Thymus (tissue), 11 donors: Measurements from ENCODE around the gene OR51V1. TPM values are rescaled to one million over a fixed set of nuclear protein-coding genes. Genes with fewer than 3 reads are reported as not detected.

Experiments
- DNase-seq, 9 donors: peaks; one replicate each; pipeline ENCODE4 v3.0.0-alpha.2; 2013; ENCODE audit warnings: low spot score in 9 of 9, low read depth in 6 of 9, missing footprints in 1 of 9
- H3K27ac ChIP-seq, 2 donors: one replicate each; pipeline ENCODE4 v1.5.1; 2013; ENCODE audit warnings: control low read depth in 1 of 2, low read depth in 1 of 2, low read length in 1 of 2, mild to moderate bottlenecking in 1 of 2, moderate library complexity in 1 of 2
- H3K27me3 ChIP-seq, 2 donors: one replicate each; pipeline ENCODE4 v1.5.1; 2013; ENCODE audit warnings: low read length in 1 of 2; ENCODE audit not compliant: control insufficient read depth in 2 of 2, insufficient read depth in 1 of 2
- H3K36me3 ChIP-seq, 2 donors: one replicate each; pipeline ENCODE4 v1.5.1; 2013; ENCODE audit warnings: low read length in 1 of 2, mild to moderate bottlenecking in 1 of 2, moderate library complexity in 1 of 2; ENCODE audit not compliant: control insufficient read depth in 2 of 2, insufficient read depth in 2 of 2
- H3K4me1 ChIP-seq, 2 donors: one replicate each; pipeline ENCODE4 v1.5.1; 2013; ENCODE audit warnings: low read length in 2 of 2; ENCODE audit not compliant: control insufficient read depth in 2 of 2, insufficient read depth in 2 of 2
- H3K4me3 ChIP-seq, 2 donors: one replicate each; pipeline ENCODE4 v1.5.1; 2013; ENCODE audit warnings: low read length in 2 of 2, control low read depth in 1 of 2, mild to moderate bottlenecking in 1 of 2
- H3K9me3 ChIP-seq, 2 donors: one replicate each; pipeline ENCODE4 v1.5.1; 2013; ENCODE audit warnings: low read length in 1 of 2, mild to moderate bottlenecking in 1 of 2; ENCODE audit not compliant: control insufficient read depth in 2 of 2, insufficient read depth in 1 of 2
- WGBS: extraction: QIAGEN DNeasy Blood & Tissue Kit; methylation state at CpG from one replicate; pipeline ENCODE4 v1.1.7; 2013; 5-methylcytosine and 5-hydroxymethylcytosine counted together
- polyA plus RNA-seq: library from polyadenylated mRNA; stranded (reverse); fragments of 200-250 nt; gene quantifications from one replicate; pipeline ENCODE4 v1.2.3, GENCODE V29; 2013
- total RNA-seq: library from RNA; stranded (reverse); fragments of 120-200 nt; gene quantifications from one replicate; pipeline ENCODE4 v1.2.4, GENCODE V29; 2013
- donor health status: healthy.

OR51V1 gene
- total and polyA plus RNA-seq, 2 donors: not detected

DNA sequence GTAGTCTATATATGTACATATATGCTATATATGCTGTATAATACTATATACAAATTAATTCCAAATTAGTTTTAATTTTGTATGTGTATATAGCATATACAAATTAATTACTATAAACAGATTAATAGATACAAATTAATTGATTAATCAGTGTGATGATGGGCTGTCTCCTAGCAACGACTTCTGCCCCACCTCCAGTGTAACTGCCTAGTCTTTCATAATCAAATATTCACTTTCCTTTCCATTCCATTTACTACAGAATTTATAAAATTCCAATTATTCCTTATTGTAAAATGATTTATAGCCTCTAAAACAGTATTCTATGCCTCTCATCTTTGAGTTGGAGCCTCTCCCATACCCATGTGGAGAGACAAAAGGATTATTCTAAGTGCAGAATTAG, 32.8 kb upstream of the OR51V1 start:
- DNase-seq: no peak
- no peak overlapping the region for H3K27ac ChIP-seq
- WGBS: 96% methylated on average over 1 of the region's 1 CpG
- no peak overlapping the region for H3K4me3 ChIP-seq
- H3K4me1 ChIP-seq: peaks cover 0 to 7% of the 10 kb centered on the region in 2 donors
- no peaks in the 10 kb centered on the region for H3K9me3 ChIP-seq
- no peaks in the 10 kb centered on the region for H3K36me3 ChIP-seq
- no peaks in the 10 kb centered on the region for H3K27me3 ChIP-seq

DNA sequence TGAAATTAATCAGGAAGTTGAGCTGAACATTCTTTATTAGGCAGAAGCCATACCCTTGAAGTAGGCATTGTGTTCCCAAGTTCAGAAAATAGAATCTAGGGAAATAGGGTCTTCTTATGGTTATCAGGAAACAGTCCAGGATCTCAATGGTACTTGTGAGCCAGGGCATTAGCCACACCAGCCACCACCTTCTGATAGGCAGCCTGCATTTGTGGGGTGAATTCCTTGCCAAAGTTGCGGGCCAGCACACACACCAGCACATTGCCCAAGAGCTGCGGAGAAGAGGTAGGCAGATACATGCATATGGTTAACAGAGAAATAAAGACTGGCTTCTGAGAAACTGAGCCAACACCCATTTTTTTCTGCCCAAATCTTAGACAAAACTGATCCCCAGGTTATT, 32.3 kb upstream of the OR51V1 start:
- no peaks in the 10 kb centered on the region for H3K27me3 ChIP-seq
- H3K36me3 ChIP-seq: no peaks in the 10 kb centered on the region
- peaks cover 0 to 7% of the 10 kb centered on the region in 2 donors for H3K4me1 ChIP-seq
- DNase-seq: no peak
- no peak overlapping the region for H3K27ac ChIP-seq
- WGBS: 100% methylated on average over 2 of the region's 2 CpGs
- no peak overlapping the region for H3K4me3 ChIP-seq
- H3K9me3 ChIP-seq: no peaks in the 10 kb centered on the region

DNA sequence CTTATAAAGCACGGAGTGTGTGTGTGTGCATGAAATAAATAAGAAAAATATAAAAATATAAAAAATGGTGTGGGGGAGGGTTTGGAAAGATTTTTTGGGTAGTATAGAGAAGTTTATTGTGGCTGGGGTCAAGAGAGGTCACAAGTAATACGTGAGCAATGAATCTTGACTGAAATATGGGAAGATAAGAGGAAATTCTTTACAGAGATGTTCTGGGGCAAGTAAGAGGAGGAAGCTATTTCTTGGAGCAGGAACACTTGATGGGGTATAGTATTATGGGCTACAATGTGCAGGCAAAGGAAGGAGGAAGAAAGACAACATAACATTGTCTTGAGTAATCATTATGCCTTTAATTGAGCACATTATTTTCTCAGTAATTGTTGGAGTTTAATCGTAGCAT, 31.7 kb upstream of the OR51V1 start:
- Histone ChIP-seq H3K27me3 (no peaks in the 10 kb centered on the region), H3K4me1 (peaks cover 0 to 7% of the 10 kb centered on the region in 2 donors), H3K36me3 (no peaks in the 10 kb centered on the region), H3K9me3 (no peaks in the 10 kb centered on the region), H3K27ac (no peak overlapping the region), H3K4me3 (no peak overlapping the region)
- WGBS: 94% methylated on average over 3 of the region's 3 CpGs
- DNase-seq: no peak

DNA sequence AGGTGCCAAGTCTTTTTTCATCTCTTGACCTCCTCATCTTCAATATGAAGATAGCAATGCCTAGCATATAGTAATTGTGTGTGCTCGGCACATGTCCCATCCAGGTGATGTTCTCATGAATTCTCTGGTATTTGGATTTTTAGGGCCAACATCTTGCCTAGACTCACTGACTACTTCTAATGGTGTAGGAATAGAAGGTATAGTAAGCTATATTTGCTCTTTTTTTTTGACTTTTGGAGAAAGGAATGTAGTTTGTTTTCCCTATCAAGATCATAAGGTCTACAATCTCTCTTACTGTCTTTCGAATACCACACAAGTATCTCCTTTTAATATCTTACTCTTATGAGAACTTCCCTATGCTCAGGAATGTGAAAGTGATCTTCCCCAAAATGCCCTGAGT, 30.6 kb upstream of the OR51V1 start:
- Histone ChIP-seq H3K36me3 (no peaks in the 10 kb centered on the region), H3K4me3 (no peak overlapping the region), H3K4me1 (peaks cover 0 to 7% of the 10 kb centered on the region in 2 donors), H3K27ac (no peak overlapping the region), H3K27me3 (no peaks in the 10 kb centered on the region), H3K9me3 (no peaks in the 10 kb centered on the region)
- WGBS: 97% methylated on average over 2 of the region's 2 CpGs
- DNase-seq: no peak

DNA sequence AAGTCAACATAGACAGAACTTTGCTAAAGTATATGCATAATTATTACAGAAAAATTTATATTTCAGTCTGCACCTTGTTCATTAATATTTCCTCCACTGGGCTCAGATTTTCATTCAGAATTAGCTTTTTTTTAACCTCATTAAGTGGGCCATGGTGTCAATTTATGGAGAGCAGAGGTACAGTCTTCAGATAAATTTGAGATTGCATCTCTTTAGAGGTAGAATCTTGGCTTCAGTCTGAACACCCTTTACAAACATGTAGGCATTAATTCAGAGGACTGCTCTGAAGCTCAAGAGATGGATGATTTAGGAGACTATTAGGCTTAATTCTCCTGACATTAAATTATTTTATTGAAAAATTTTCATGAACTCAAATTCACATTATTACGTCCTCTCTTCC, 29.8 kb upstream of the OR51V1 start:
- Histone ChIP-seq H3K36me3 (no peaks in the 10 kb centered on the region), H3K27me3 (no peaks in the 10 kb centered on the region), H3K4me1 (peaks cover 0 to 7% of the 10 kb centered on the region in 2 donors), H3K9me3 (no peaks in the 10 kb centered on the region), H3K27ac (no peak overlapping the region), H3K4me3 (no peak overlapping the region)
- WGBS: 96% methylated on average over 1 of the region's 1 CpG
- no peak for DNase-seq

DNA sequence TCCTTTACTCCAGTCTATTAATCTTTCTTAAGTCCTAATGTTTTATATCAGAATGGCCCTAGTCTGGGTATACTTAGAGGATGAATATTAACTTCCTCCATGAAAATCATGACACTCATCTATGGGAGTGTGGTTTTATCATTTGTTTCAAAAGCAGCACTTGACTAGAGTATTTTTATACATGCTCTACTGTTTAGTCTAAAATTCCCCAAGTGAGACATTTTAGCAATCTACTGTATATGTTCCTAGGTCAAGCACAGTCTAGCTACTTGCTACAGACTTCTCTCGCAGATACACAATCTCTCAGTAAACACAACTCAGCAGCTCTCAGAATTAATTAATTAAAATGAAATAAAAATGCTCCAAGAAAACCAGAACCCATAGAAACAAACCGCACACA, 29.3 kb upstream of the OR51V1 start:
- Histone ChIP-seq H3K9me3 (no peaks in the 10 kb centered on the region), H3K4me1 (peaks cover 0 to 7% of the 10 kb centered on the region in 2 donors), H3K27ac (no peak overlapping the region), H3K36me3 (no peaks in the 10 kb centered on the region), H3K27me3 (no peaks in the 10 kb centered on the region), H3K4me3 (no peak overlapping the region)
- WGBS: 96% methylated on average over 2 of the region's 2 CpGs
- DNase-seq: no peak

DNA sequence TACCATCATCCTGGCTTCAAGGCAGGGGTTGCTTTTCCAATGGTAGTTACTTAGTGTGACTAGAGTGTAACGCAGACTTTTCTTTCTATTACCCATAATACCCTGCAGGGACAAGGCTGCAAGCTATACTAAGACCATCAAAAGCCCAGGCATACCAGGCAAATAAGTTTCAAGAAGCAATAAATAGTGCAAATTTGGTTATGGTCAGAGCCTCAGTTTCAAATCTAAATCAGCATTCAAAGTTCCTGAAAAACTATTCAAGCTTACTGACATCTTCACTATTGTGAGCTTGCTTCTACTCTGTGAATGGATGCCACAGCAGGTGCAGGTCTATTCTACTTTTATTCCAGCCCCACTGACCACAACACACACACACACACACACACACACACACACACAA, 28.9 kb upstream of the OR51V1 start:
- no peak for DNase-seq
- H3K9me3 ChIP-seq: no peaks in the 10 kb centered on the region
- H3K27me3 ChIP-seq: no peaks in the 10 kb centered on the region
- no peak overlapping the region for H3K4me3 ChIP-seq
- WGBS: 100% methylated on average over 1 of the region's 1 CpG
- no peak overlapping the region for H3K27ac ChIP-seq
- H3K4me1 ChIP-seq: peaks cover 0 to 6% of the 10 kb centered on the region in 2 donors
- H3K36me3 ChIP-seq: no peaks in the 10 kb centered on the region

DNA sequence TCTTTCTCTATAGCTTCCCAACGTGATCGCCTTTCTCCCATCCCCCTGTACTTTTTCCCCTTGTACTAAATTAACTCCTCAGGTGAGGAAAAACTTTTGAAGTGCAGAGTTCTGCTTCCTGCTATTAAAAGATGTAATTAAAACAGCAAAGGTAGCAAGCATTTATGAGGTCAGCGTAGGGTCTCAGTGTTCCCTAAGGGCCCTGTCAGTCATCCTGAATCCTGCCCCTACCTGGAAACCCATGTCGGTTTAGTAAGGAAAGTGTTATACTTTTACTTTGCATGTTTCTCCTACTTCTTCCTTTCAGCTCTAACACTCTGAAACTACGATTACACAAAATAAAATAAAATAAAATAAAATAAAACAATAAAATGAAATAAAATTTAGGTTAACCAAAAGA, 27.6 kb upstream of the OR51V1 start:
- Histone ChIP-seq H3K9me3 (no peaks in the 10 kb centered on the region), H3K4me3 (no peak overlapping the region), H3K27ac (no peak overlapping the region), H3K27me3 (no peaks in the 10 kb centered on the region), H3K36me3 (no peaks in the 10 kb centered on the region), H3K4me1 (no peaks in the 10 kb centered on the region)
- DNase-seq: no peak
- WGBS: 94% methylated on average over 5 of the region's 5 CpGs

DNA sequence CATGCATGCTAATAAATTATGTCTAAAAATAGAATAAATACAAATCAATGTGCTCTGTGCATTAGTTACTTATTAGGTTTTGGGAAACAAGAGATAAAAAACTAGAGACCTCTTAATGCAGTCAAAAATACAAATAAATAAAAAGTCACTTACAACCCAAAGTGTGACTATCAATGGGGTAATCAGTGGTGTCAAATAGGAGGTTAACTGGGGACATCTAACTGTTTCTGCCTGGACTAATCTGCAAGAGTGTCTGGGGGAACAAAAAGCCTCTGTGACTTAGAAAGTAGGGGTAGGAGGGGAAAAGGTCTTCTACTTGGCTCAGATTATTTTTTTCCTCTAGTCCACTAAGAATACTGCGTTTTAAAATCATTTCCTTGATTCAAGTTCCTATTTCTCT, 27.2 kb upstream of the OR51V1 start:
- no peak overlapping the region for H3K4me3 ChIP-seq
- 73% methylated on average over 1 of the region's 1 CpG for WGBS
- H3K4me1 ChIP-seq: no peaks in the 10 kb centered on the region
- no peak for DNase-seq
- H3K27me3 ChIP-seq: no peaks in the 10 kb centered on the region
- H3K9me3 ChIP-seq: no peaks in the 10 kb centered on the region
- H3K36me3 ChIP-seq: no peaks in the 10 kb centered on the region
- H3K27ac ChIP-seq: no peak overlapping the region

DNA sequence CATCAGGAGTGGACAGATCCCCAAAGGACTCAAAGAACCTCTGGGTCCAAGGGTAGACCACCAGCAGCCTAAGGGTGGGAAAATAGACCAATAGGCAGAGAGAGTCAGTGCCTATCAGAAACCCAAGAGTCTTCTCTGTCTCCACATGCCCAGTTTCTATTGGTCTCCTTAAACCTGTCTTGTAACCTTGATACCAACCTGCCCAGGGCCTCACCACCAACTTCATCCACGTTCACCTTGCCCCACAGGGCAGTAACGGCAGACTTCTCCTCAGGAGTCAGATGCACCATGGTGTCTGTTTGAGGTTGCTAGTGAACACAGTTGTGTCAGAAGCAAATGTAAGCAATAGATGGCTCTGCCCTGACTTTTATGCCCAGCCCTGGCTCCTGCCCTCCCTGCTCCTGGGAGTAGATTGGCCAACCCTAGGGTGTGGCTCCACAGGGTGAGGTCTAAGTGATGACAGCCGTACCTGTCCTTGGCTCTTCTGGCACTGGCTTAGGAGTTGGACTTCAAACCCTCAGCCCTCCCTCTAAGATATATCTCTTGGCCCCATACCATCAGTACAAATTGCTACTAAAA, 26.3 kb upstream of the OR51V1 start, which contains the start of gene HBB:
Gene HBB, minus strand, starts transcription at position 340 of the 579 bp plus-strand sequence. Its CDS starts 50 bp downstream, at position 290.
- H3K4me3 ChIP-seq: no peak within 1 kb of the TSS
- no peak for DNase-seq
- H3K27me3 ChIP-seq: no peaks in the 10 kb centered on the region
- H3K4me1 ChIP-seq: no peaks in the 10 kb centered on the region
- 97% methylated on average over 3 of the region's 3 CpGs for WGBS
- no peaks in the 10 kb centered on the region for H3K36me3 ChIP-seq
- H3K27ac ChIP-seq: no peak within 1 kb of the TSS
- no peaks in the 10 kb centered on the region for H3K9me3 ChIP-seq
